GM23248 (cell line): ENCODE data around the gene PYGO1.

Experiments
- EZH2 ChIP-seq: fragments of 200-600 bp; sonication (generic); IDR thresholded peaks from 2 replicates; pipeline ENCODE4 v1.6.1; 2018; ENCODE audit warnings: antibody characterized with exemption, mild to moderate bottlenecking; ENCODE audit not compliant: insufficient read depth, poor library complexity, severe bottlenecking
- EZH2phosphoT487 ChIP-seq: fragments of 200-600 bp; sonication (generic); IDR thresholded peaks from 2 replicates; pipeline ENCODE4 v1.6.1; 2018; ENCODE audit warnings: antibody characterized with exemption, moderate library complexity, mild to moderate bottlenecking, low read depth; ENCODE audit not compliant: insufficient read depth

DNA sequence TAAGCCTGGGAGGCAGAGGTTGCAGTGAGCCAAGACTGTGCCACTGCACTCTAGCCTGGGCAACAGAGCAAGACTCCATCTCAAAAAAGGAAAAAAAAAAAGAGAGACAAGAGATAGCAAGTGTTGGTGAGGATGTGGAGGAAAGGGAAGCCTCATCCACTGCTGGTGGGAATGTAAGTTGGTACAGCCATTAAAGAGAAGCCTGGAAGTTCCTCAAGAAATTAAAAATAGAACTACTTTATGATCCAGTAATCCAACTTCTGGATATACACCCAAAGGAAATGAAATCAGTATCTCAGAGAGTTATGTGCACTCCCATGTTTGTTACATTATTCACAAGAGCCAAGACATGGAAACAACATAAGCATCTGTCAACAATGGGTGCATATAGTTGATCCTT, 14.9 kb downstream of the PYGO1 start:
- no peak for TF ChIP-seq EZH2
- no peak for TF ChIP-seq EZH2phosphoT487
